Muscle layer of duodenum (tissue), 2 donors: ENCODE data around the gene TNFAIP1.
"Not testable (repeated sequence)": the region's sequence is repeated elsewhere in the genome, so short reads cannot be mapped to it uniquely, and the experiment has no call there.

ENCODE experiments used
- H3K27ac ChIP-seq: one replicate; pipeline ENCODE4 v1.7.0; 2013; ENCODE audit warnings: mild to moderate bottlenecking, low read length
- H3K27me3 ChIP-seq: one replicate; pipeline ENCODE4 v1.7.0; 2013; ENCODE audit warnings: low read depth, mild to moderate bottlenecking, control low read depth, low read length
- H3K36me3 ChIP-seq, 2 donors: one replicate each; pipeline ENCODE4 v1.7.0; 2013; ENCODE audit warnings: low read length in 2 of 2, control low read depth in 1 of 2, mild to moderate bottlenecking in 1 of 2; ENCODE audit not compliant: insufficient read depth in 2 of 2, control insufficient read depth in 1 of 2
- H3K4me1 ChIP-seq, 2 donors: one replicate each; pipeline ENCODE4 v1.7.0; 2013; ENCODE audit warnings: low read length in 2 of 2, mild to moderate bottlenecking in 2 of 2, control low read depth in 1 of 2, moderate library complexity in 1 of 2; ENCODE audit not compliant: insufficient read depth in 2 of 2, control insufficient read depth in 1 of 2
- H3K4me3 ChIP-seq, 2 donors: one replicate each; pipeline ENCODE4 v1.7.0; 2013; ENCODE audit warnings: low read length in 2 of 2, low read depth in 1 of 2, mild to moderate bottlenecking in 1 of 2
- H3K9me3 ChIP-seq, 2 donors: one replicate each; pipeline ENCODE4 v1.7.0; 2013; ENCODE audit warnings: low read length in 2 of 2, control low read depth in 1 of 2, mild to moderate bottlenecking in 1 of 2; ENCODE audit not compliant: control insufficient read depth in 1 of 2
- donor health status: healthy.

TNFAIP1 gene

DNA sequence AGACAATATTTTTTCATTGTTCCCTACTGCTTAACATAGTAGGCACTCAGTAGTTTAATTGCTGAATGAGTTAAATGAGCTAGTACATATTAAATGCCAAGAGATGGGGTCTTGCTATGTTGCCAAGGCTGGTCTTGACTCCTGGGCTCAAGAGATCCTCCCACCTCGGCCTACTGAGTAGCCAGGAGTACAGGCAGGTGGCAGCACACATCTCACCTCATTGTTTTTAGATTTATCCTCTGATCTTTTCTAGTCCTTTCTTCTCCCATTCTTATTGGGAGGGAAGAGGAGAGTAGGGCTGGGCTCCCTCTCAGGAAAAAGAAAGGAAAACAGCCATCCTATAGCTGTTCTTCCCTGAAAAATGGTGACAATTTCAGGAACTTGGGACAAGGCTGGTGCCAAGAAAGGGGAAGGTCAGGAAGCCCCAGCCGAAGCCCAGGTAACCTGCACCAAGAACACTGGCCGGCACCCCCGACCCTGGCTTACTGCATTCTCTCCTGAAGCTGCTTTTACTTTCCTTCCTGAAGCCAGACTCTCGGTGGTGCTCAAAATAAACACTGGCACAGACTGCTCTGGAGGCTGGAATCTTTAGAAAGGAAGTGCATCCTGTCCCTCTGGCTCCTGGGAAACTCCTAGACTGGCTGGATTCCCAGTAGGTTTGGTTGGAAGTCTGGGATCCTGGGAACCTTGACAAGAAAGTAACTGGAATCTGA is 2.7 kb downstream of the TNFAIP1 start:
- Histone ChIP-seq H3K9me3 (no peaks in the 10 kb centered on the region), H3K36me3 (peaks cover 29 to 38% of the 10 kb centered on the region in 2 donors), H3K27me3 (no peaks in the 10 kb centered on the region), H3K4me3 (no peak overlapping the region), H3K4me1 (peaks cover 18 to 40% of the 10 kb centered on the region in 2 donors), H3K27ac (peak overlapping the region; percentile 40)

DNA sequence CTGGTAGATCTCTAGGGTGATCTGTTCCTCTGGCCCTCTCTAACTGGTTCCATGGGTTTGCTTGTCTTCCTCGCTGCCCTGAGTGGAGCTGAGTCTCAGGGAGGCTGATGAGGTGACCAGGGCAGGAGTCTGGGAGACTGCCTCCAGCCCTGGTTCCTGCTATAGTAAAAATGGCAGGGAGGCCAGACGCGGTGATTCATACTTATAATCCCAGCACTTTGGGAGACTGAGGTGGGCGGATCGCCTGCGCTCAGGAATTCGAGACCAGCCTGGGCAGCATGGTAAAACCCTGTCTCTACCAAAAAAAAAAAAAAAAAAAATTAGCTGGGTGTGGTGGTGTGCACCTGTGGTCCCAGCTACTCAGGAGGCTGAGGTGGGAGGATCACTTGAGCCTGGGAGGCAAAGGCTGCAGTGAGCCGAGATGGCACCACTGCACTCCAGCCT is 3.2 kb downstream of the TNFAIP1 start:
- Histone ChIP-seq H3K4me1 (peaks cover 18 to 34% of the 10 kb centered on the region in 2 donors), H3K36me3 (peaks cover 29 to 41% of the 10 kb centered on the region in 2 donors), H3K27ac (peak overlapping the region; percentile 9)
- H3K9me3 ChIP-seq, H3K4me3 ChIP-seq, H3K27me3 ChIP-seq: not testable (repeated sequence)

DNA sequence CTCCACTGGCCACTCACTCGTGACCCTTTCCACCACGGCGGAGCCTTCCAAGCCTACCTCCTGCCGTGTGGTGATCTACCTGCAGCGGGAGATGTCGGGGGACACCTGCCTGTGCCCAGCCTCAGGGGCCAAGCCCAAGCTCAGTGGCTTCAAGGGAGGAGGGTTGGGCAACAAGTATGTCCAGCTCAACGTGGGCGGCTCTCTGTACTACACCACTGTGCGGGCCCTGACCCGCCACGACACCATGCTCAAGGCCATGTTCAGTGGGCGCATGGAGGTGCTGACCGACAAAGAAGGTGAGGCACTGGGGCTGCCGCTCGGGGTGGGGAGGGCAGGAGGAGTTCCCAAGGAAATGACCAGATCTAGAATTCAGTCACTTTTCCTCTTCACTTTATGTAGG is 3.9 kb downstream of the TNFAIP1 start:
- Histone ChIP-seq H3K4me3 (no peak overlapping the region), H3K4me1 (peaks cover 11 to 27% of the 10 kb centered on the region in 2 donors), H3K36me3 (peaks cover 31 to 48% of the 10 kb centered on the region in 2 donors), H3K9me3 (no peaks in the 10 kb centered on the region), H3K27ac (no peak overlapping the region), H3K27me3 (no peaks in the 10 kb centered on the region)

DNA sequence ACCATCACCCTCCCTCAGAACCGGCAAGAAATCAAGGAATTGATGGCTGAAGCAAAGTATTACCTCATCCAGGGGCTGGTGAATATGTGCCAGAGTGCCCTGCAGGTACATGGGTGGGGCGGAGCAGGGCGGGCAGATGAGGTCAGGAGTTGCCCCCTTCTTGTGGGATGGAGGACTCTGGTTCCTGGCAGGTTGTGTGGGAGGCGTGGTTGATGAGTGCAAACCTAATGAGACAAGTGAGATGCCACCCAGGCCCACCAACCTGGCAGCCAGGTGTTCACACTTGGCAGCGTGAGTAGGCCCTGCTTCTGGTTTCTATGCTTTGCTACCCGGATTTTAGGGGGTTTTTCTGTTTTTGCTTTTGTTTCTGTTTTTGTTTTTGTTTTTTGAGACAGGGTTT is 4.8 kb downstream of the TNFAIP1 start:
- H3K4me1 ChIP-seq: peaks cover 8 to 25% of the 10 kb centered on the region in 2 donors
- peaks cover 39 to 57% of the 10 kb centered on the region in 2 donors for H3K36me3 ChIP-seq
- H3K4me3 ChIP-seq: no peak overlapping the region
- no peaks in the 10 kb centered on the region for H3K27me3 ChIP-seq
- no peaks in the 10 kb centered on the region for H3K9me3 ChIP-seq
- no peak overlapping the region for H3K27ac ChIP-seq

DNA sequence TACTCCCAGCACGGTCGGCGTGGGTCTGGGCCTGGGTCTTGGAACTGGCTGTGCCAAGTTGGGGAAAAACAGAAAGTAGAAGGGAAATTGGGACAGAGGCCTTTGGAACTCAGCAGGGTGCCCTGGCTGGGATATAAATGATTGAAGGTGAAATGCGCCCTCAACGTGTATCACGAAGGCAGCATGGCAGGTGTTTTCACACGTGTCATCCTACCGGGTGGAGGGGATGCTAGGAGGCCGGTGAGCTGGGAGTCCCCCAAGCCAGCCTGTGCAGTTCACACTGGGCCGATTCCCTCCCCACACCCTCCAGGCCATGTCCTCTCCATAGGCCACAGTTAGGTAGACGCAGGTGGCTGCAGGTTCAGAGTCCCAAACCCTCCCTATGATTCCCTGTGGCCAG is 6.0 kb downstream of the TNFAIP1 start:
- Histone ChIP-seq H3K36me3 (peaks cover 46 to 69% of the 10 kb centered on the region in 2 donors), H3K4me3 (no peak overlapping the region), H3K27ac (no peak overlapping the region), H3K9me3 (no peaks in the 10 kb centered on the region), H3K27me3 (no peaks in the 10 kb centered on the region), H3K4me1 (peaks cover 7 to 19% of the 10 kb centered on the region in 2 donors)

DNA sequence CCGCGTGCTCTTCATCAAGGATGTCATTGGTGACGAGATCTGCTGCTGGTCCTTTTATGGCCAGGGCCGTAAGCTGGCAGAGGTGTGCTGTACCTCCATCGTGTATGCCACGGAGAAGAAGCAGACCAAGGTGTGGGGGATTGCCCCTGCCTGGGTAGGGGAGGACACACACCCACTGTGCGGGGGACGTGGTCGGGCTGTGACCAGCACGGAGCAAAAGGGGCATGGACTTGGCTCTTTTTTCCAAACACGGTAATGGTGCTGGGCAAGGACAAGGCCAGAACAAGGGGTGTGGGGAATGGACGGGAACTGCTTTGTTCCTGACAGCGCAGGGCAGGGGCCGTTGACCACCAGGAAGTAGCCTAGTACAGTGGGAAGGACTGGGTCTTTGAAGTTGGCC is 6.8 kb downstream of the TNFAIP1 start:
- H3K27me3 ChIP-seq: no peaks in the 10 kb centered on the region
- H3K4me1 ChIP-seq: peaks cover 0 to 11% of the 10 kb centered on the region in 2 donors
- H3K36me3 ChIP-seq: peaks cover 50 to 77% of the 10 kb centered on the region in 2 donors
- H3K9me3 ChIP-seq: no peaks in the 10 kb centered on the region
- H3K27ac ChIP-seq: no peak overlapping the region
- H3K4me3 ChIP-seq: no peak overlapping the region

DNA sequence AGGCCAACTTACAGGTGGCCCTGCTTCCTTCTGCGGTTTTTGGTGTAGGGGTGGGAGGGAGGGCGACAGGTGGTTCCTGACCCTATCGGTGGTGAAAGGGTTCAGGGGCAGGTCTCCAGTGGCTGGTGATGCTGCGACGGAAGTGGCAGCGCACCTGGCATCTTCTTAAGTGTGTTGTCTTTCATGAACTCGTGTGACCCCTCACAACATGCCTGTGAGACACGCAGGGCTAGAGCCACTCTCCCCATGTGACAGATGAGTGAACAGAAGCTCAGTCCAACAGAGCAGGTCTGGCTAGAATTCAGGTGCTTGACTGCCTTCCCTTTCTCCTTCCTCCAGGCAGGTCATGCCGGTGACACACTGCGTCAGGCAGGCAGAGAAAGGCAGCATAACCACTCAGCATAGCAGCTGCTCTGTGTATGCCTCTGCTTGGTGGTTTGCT is 8.0 kb downstream of the TNFAIP1 start:
- Histone ChIP-seq H3K27ac (no peak overlapping the region), H3K4me1 (peaks cover 0 to under 1% of the 10 kb centered on the region in 2 donors), H3K27me3 (no peaks in the 10 kb centered on the region), H3K4me3 (no peak overlapping the region), H3K9me3 (no peaks in the 10 kb centered on the region), H3K36me3 (peaks cover 58 to 89% of the 10 kb centered on the region in 2 donors)

DNA sequence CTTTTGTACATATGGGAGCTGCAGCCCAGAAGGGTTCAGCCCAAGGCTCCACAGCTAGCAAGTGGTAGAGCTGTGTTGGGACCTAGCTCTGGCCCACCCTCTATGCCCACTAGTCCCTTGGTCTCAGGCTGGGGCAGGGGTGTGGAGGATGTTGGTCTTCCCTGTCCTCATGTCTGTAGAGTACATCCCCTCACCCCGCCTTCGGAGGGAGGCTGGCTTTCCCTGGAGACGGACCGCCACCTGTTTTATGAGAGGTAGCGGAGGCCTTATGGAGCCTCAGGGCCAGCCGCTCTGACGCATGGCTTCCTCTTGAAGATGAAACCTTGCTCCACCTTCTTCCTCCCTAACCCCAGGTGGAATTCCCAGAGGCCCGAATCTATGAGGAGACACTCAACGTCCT is 8.4 kb downstream of the TNFAIP1 start:
- H3K36me3 ChIP-seq: peaks cover 63 to 94% of the 10 kb centered on the region in 2 donors
- no peak overlapping the region for H3K27ac ChIP-seq
- no peaks in the 10 kb centered on the region for H3K4me1 ChIP-seq

DNA sequence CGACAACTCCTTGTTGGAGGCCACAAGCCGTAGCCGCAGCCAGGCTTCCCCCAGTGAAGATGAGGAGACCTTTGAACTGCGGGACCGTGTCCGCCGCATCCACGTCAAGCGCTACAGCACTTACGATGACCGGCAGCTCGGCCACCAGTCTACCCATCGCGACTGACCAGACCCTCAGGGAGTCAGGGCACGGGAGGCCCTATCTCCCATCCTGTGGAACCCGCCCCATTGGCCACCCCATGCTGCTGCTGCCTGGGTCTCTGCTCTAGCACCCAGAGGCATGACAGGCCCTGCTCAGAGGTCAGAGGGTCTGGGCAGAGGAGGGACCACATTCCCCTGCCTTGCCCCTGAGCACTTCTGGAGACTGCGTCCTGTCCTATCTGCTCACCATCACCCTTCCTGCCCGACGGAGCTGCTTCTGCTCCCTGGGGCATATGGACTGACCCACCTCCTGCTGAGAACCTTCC is 8.9 kb downstream of the TNFAIP1 start:
- Histone ChIP-seq H3K4me1 (no peaks in the 10 kb centered on the region), H3K4me3 (no peak overlapping the region), H3K36me3 (peaks cover 64 to 93% of the 10 kb centered on the region in 2 donors), H3K27ac (no peak overlapping the region), H3K9me3 (no peaks in the 10 kb centered on the region), H3K27me3 (no peaks in the 10 kb centered on the region)

More for the DNA sequence above, 8.4 kb downstream of the TNFAIP1 start:
- Histone ChIP-seq H3K27me3 (no peaks in the 10 kb centered on the region), H3K9me3 (no peaks in the 10 kb centered on the region), H3K4me3 (no peak overlapping the region)

DNA sequence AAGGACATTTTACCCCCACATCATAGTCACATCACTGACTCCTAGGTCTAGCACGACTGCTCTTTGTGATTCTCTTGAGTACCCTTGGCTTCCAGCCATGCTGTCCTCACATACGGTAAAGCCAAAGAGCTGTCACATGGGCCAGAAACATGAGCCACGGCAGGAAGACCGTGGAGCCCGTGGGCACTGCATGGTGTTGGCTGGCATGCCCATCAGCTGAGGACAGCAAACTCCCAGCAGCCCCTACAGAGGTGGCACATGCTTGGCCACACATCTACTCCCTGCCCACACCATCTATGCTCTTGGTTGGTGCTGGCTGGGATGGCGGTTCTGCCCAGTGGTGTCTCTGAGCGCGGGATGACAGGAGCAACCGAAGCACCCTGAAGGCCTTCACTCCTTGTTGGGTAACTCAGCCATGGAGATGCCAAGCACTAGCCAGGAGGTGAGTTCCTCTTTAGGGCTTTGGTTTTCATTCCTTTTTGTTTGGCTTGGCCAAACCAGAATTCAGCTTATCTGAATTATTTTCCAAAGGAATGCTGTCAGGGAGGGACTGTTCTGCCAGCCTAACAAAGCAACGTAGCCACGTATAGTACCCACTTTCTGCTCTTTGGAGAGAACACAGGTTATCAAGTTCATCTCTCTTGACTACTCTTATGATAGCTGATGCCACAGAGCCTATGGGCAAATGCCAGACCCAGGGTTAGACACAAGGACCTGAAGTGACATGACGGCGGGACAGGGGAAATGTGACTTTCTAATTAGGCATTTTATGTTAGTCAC is 10.0 kb downstream of the TNFAIP1 start:
- Histone ChIP-seq H3K27ac (no peak overlapping the region), H3K27me3 (no peaks in the 10 kb centered on the region), H3K4me1 (no peaks in the 10 kb centered on the region), H3K36me3 (peaks cover 69 to 95% of the 10 kb centered on the region in 2 donors), H3K9me3 (no peaks in the 10 kb centered on the region), H3K4me3 (no peak overlapping the region)

DNA sequence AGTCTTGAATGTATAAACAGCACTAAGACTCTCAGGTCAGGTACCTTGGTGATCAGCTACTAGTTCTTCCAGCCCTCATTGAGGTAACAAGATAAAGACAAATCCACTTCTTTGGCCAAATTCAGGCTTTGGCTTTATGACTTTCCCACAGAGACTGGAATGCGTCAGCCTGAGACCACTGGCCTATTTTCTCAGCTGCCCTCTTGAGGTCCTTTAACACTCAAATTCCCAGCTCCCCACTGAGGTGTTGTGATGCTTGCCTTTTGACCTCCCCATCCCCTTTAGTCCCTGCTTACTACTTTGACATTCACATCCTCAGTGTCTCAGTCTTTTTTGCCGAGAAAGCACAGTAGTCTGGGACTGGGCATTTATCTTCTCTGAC is 10.6 kb downstream of the TNFAIP1 start:
- Histone ChIP-seq H3K36me3 (peaks cover 69 to 95% of the 10 kb centered on the region in 2 donors), H3K4me1 (no peaks in the 10 kb centered on the region), H3K9me3 (no peaks in the 10 kb centered on the region), H3K4me3 (no peak overlapping the region), H3K27me3 (no peaks in the 10 kb centered on the region), H3K27ac (no peak overlapping the region)
